Measurements from ENCODE around the gene C1QTNF2. TPM values are rescaled to one million over a fixed set of nuclear protein-coding genes. Genes with fewer than 3 reads are reported as not detected.

C1QTNF2 gene
- total RNA-seq, 6 experiments from 2014 or later: 0.76 to 2.9 (median 2.6) TPM

GRCh38 chr5:160399402-160400353 is 29.3 kb upstream of the C1QTNF2 start, which contains the start of gene FAM200C:
Gene FAM200C, minus strand, starts transcription at chr5:160400054. Its CDS starts 4,564 bp downstream, at chr5:160395490.
- H3K27ac Mint-ChIP-seq: peak within 1 kb of the TSS; percentile 99
- TF ChIP-seq CTCF (IDR thresholded peaks at IDR 0.05): no peak
- no peaks in the 10 kb centered on the region for H3K9me3 Mint-ChIP-seq
- peaks cover 22% of the 10 kb centered on the region for H3K36me3 Mint-ChIP-seq (ENCODE audit: low read depth)
- H3K4me1 Mint-ChIP-seq (ENCODE audit: low read depth): peaks cover 29% of the 10 kb centered on the region
- H3K4me3 Mint-ChIP-seq: peak within 1 kb of the TSS; percentile 95
- peak; percentile 92 for DNase-seq
- H3K27me3 Mint-ChIP-seq (ENCODE audit: insufficient read depth): no peaks in the 10 kb centered on the region

DNA sequence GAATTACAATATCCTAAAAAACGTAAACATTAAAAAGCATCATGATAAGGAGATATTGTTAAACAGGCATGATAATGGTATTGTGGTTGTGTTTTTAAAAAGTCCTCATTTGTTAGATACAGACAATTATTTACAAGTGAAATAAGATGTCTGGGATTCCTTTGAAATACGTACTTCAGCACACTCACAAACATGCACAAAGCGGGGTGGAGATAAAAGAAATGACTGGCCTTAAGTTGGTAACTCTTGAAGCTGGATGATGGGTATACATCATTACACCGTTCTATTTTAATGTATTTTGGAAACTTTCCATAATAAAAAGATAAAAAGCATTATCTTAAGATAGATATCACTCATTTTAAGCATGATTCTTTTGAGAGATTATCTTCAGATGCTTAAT is 28.4 kb upstream of the C1QTNF2 start:
- H3K4me3 Mint-ChIP-seq: peak overlapping the region; percentile 95
- TF ChIP-seq CTCF (IDR thresholded peaks at IDR 0.05): no peak
- no peaks in the 10 kb centered on the region for H3K9me3 Mint-ChIP-seq
- peaks cover 29% of the 10 kb centered on the region for H3K4me1 Mint-ChIP-seq (ENCODE audit: low read depth)
- peak; percentile 16 for DNase-seq
- H3K27me3 Mint-ChIP-seq (ENCODE audit: insufficient read depth): no peaks in the 10 kb centered on the region
- H3K36me3 Mint-ChIP-seq (ENCODE audit: low read depth): peaks cover 17% of the 10 kb centered on the region
- peak overlapping the region; percentile 99 for H3K27ac Mint-ChIP-seq

DNA sequence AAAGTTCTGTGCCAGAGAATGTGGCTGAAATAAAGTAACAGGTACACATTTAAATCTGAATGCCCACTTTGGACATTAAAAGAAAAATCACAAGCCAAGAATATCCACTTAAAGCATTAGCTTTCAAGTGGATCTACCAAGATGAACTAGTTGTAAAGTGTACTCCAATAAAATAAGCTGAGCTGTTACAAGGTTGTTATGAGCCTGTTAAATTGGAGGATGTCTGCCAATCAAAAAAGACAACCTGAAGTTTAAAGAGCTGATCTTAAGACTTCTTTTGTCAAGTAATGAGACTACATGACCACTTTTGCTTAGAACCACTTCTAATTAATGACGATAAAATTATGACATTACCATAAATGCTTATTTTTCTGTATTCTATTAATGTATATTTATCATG is 27.1 kb upstream of the C1QTNF2 start:
- Mint-ChIP-seq H3K4me1 (ENCODE audit: low read depth) (peaks cover 29% of the 10 kb centered on the region), H3K27me3 (ENCODE audit: insufficient read depth) (no peaks in the 10 kb centered on the region), H3K27ac (no peak overlapping the region), H3K9me3 (no peaks in the 10 kb centered on the region), H3K4me3 (no peak overlapping the region), H3K36me3 (ENCODE audit: low read depth) (peaks cover 8% of the 10 kb centered on the region)
- no peak for TF ChIP-seq CTCF (IDR thresholded peaks at IDR 0.05)
- no peak for DNase-seq

DNA sequence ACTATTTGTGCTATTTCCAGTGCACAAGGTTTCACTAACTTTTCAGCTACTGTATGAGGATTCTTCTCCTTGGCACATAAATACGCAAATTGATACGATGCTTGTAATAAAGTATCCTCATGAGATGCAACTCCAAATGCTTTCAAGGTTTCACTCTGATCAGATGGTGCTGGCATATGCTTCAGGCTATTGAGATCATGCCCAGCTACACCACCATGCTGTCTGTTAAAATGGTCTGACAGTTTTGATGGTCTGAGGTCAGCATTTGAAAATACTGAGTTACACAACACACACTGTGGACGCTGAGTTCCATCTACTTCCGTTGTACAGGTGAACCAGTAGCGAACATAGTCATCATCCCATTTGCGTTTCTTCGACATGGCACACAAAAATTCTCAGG is 24.7 kb upstream of the C1QTNF2 start:
- H3K36me3 Mint-ChIP-seq (ENCODE audit: low read depth): 0 out of 2 replicates have a peak, but pooled peaks cover 1% of the 10 kb centered on the region
- H3K4me1 Mint-ChIP-seq (ENCODE audit: low read depth): peaks cover 22% of the 10 kb centered on the region
- no peaks in the 10 kb centered on the region for H3K9me3 Mint-ChIP-seq
- no peak for DNase-seq
- no peaks in the 10 kb centered on the region for H3K27me3 Mint-ChIP-seq (ENCODE audit: insufficient read depth)
- H3K27ac Mint-ChIP-seq: no peak overlapping the region
- no peak for TF ChIP-seq CTCF (IDR thresholded peaks at IDR 0.05)
- no peak overlapping the region for H3K4me3 Mint-ChIP-seq

GRCh38 chr5:160390787-160391696 is 20.6 kb upstream of the C1QTNF2 start:
- H3K9me3 Mint-ChIP-seq: peaks cover 22% of the 10 kb centered on the region

More at GRCh38 chr5:160390787-160391696, 20.6 kb upstream of the C1QTNF2 start:
- DNase-seq: peak; percentile 28
- Mint-ChIP-seq H3K4me3 (no peak overlapping the region), H3K36me3 (ENCODE audit: low read depth) (peaks cover 20% of the 10 kb centered on the region), H3K4me1 (ENCODE audit: low read depth) (no peaks in the 10 kb centered on the region), H3K27ac (no peak overlapping the region), H3K27me3 (ENCODE audit: insufficient read depth) (no peaks in the 10 kb centered on the region)
- peak; percentile 81 for TF ChIP-seq CTCF (IDR thresholded peaks at IDR 0.05)
